Suprapubic skin (tissue), 4 donors: ENCODE measurements around the gene PITRM1.

Experiments used
- CTCF ChIP-seq, 2 donors: fragments of 200-600 bp in 1 of 2; fragments of 450-650 bp in 1 of 2; sonication (generic) in 1 of 2; IDR thresholded peaks; one replicate each; pipeline ENCODE4 v1.5.1; 2016 to 2019; ENCODE audit warnings: antibody characterized with exemption in 2 of 2, mild to moderate bottlenecking in 1 of 2, moderate library complexity in 1 of 2
- EP300 ChIP-seq: sonication (generic); formaldehyde crosslinking; IDR thresholded peaks from one replicate; pipeline ENCODE4 v1.6.1; 2017; ENCODE audit warnings: antibody characterized with exemption
- POLR2A ChIP-seq, 2 donors: fragments of 450-650 bp; IDR thresholded peaks; one replicate each; pipeline ENCODE4 v1.6.1; 2017; ENCODE audit warnings: antibody characterized with exemption in 2 of 2, mild to moderate bottlenecking in 2 of 2, moderate library complexity in 2 of 2
- POLR2AphosphoS5 ChIP-seq, 3 donors: sonication (generic); formaldehyde crosslinking; IDR thresholded peaks; one replicate each; pipeline ENCODE4 v1.6.1; 2017; ENCODE audit warnings: antibody characterized with exemption in 3 of 3

- no peak for TF ChIP-seq CTCF (IDR thresholded peaks at IDR 0.05)
- no peak for TF ChIP-seq POLR2A (IDR thresholded peaks at IDR 0.05)
- no peak for TF ChIP-seq POLR2AphosphoS5 (IDR thresholded peaks at IDR 0.05)
- TF ChIP-seq EP300, result no peak
Observed at GRCh38 chr10:3195286-3195685, 22.7 kb upstream of the PITRM1 start.
